ENCODE results near the gene TTC39A.
"Not testable (repeated sequence)": the region's sequence is repeated elsewhere in the genome, so short reads cannot be mapped to it uniquely, and the experiment has no call there.

The TTC39A gene

GRCh38 chr1:51266181-51266580, 64.2 kb downstream of the TTC39A start:
- no peak for DNase-seq (ENCODE audit: low read depth)

- DNase-seq (ENCODE audit: low read depth), result no peak
Observed at GRCh38 chr1:51265618-51266017, 64.7 kb downstream of the TTC39A start.

GRCh38 chr1:51264451-51264850, 65.9 kb downstream of the TTC39A start:
- no peak for DNase-seq (ENCODE audit: low read depth)

- DNase-seq (ENCODE audit: low read depth), result no peak
Observed at GRCh38 chr1:51263147-51263877, 67.0 kb downstream of the TTC39A start.

GRCh38 chr1:51255331-51255730, 75.0 kb downstream of the TTC39A start:
- no peak for DNase-seq (ENCODE audit: low read depth)

GRCh38 chr1:51253691-51254090, 76.7 kb downstream of the TTC39A start:
- DNase-seq (ENCODE audit: low read depth), result no peak

GRCh38 chr1:51252366-51252765, 78.0 kb downstream of the TTC39A start:
- DNase-seq (ENCODE audit: low read depth), result no peak

GRCh38 chr1:51251165-51251564, 79.2 kb downstream of the TTC39A start:
- not testable (repeated sequence) for DNase-seq (ENCODE audit: low read depth)

GRCh38 chr1:51250729-51251128, 79.6 kb downstream of the TTC39A start:
- DNase-seq (ENCODE audit: low read depth), result not testable (repeated sequence)

GRCh38 chr1:51249445-51249844, 80.9 kb downstream of the TTC39A start:
- DNase-seq (ENCODE audit: low read depth), result no peak

GRCh38 chr1:51247499-51247898, 82.9 kb downstream of the TTC39A start:
- no peak for DNase-seq (ENCODE audit: low read depth)

GRCh38 chr1:51247022-51247421, 83.3 kb downstream of the TTC39A start:
- DNase-seq (ENCODE audit: low read depth), result no peak

GRCh38 chr1:51242546-51242945, 87.8 kb downstream of the TTC39A start:
- DNase-seq (ENCODE audit: low read depth), result no peak

- no peak for DNase-seq (ENCODE audit: low read depth)
Observed at GRCh38 chr1:51241119-51241518, 89.2 kb downstream of the TTC39A start.

GRCh38 chr1:51240084-51240483, 90.3 kb downstream of the TTC39A start:
- DNase-seq (ENCODE audit: low read depth), result no peak

- no peak for DNase-seq (ENCODE audit: low read depth)
Observed at GRCh38 chr1:51238034-51238403, 92.3 kb downstream of the TTC39A start.

GRCh38 chr1:51237351-51238033, 92.9 kb downstream of the TTC39A start:
- DNase-seq (ENCODE audit: low read depth), result no peak
